Glomerular visceral epithelial cell (primary cell): ENCODE data around the gene TEX22.
"Not testable (repeated sequence)": the region's sequence is repeated elsewhere in the genome, so short reads cannot be mapped to it uniquely, and the experiment has no call there.

Source experiments
- DNase-seq: peaks from one replicate; pipeline ENCODE4 v3.0.0-alpha.2; 2016; ENCODE audit errors: extremely low spot score

Gene TEX22, protein sequence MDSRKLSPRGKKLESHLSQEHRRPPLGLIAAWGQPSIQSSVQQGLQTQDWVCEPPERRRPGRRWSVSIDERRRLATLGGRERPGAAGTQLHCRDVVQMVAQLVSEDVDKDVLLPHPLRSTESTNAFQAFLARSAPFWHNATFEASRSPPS

DNA sequence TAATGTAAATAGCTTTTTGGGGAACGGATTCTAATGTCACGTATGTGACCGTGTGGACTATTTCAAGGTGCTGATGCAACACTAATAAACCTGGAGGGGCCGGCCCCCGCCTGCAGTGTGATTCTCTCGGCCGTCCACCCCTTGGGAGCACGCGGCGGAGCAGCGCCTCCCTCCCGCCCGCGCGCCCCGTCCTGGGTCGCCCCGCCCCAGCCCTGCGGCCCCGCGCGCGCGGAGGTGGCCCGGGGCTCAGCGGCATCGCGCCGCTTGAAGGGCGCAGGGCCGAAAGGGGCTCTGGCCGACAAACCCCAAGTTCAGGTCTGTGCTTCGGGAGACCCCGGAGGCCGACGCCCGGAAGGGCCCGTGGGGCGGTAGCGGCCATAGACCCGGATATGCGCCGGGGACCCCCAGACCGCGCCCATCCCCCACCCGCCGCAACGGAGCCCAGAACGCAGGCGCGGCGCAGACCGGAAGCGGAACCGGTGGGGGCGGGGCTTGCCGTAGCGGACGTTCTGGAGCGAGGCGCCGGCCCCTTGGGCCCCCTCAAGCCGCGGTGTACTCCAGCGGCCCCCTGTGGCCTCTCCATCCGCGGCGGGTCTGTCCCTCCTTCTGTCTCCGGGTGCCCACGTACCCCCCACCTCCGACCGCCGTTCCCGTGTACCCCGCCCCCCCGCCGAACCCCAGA, at the start of gene TEX22:
Gene TEX22, plus strand, starts transcription at position 495 of the 682 bp plus-strand sequence. CDS start 803 bp downstream, outside the sequence.
- DNase-seq = peak; percentile 83

DNA sequence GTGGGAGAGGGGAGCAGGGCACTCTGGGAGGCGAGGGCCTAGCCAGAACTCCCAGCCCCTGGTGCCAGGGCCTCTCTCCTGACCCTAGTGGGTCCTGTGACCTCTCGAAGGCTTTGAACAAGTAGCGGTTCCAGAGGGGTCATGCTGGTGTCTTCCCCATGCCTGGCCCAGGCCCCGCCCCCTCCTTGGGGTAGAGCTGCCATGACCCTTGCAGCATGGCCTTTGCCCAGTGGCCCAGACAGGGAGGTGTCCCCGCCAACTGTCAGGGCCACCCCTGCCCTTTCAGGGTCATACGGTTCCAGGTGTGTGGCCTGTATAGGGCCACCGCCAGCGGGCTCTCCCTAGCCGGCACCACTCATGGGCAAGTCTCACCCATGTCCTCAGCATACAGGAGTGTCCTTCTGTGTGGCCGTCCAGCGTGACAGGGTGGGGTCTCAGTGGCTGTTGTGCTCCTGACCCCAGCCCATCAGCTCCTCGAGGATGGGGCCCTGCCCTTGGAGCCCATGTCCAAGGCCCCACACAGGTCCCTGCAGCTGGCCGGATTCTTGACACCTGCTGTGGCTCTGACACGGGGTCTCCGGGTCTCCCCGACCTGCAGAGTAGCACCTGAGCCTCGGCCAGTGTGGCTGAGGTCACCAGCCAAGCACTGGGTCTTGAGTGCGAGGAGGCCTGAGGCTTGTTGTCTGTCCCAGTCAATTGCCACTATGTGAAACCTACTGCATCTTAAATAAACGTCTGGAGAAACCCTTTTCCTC, 49.2 kb upstream of the TEX22 start:
- DNase-seq = no peak

- no peak for DNase-seq
These were observed 48.3 kb upstream of the TEX22 start for GRCh38 chr14:105349992-105350391.

- DNase-seq = no peak
These were observed 47.7 kb upstream of the TEX22 start for GRCh38 chr14:105350450-105351244.

DNA sequence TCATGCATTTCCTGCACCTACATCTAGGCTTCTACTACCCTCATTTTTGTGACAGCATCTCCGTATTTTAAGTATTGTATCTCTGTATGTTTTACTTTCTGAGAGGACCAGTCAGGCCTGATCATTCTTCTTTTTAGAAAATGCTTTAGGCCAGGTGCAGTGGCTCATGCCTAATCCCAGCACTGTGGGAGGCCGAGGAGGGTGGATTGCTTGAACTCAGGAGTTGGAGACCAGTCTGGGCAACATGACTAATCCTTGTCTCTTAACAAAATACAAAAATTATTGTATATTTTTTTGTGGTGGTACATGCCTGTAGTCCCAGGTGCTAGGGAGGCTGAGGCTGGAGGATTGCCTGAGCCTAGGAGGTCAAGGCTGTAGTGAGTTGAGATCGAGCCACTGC, 46.9 kb upstream of the TEX22 start:
- no peak for DNase-seq

DNA sequence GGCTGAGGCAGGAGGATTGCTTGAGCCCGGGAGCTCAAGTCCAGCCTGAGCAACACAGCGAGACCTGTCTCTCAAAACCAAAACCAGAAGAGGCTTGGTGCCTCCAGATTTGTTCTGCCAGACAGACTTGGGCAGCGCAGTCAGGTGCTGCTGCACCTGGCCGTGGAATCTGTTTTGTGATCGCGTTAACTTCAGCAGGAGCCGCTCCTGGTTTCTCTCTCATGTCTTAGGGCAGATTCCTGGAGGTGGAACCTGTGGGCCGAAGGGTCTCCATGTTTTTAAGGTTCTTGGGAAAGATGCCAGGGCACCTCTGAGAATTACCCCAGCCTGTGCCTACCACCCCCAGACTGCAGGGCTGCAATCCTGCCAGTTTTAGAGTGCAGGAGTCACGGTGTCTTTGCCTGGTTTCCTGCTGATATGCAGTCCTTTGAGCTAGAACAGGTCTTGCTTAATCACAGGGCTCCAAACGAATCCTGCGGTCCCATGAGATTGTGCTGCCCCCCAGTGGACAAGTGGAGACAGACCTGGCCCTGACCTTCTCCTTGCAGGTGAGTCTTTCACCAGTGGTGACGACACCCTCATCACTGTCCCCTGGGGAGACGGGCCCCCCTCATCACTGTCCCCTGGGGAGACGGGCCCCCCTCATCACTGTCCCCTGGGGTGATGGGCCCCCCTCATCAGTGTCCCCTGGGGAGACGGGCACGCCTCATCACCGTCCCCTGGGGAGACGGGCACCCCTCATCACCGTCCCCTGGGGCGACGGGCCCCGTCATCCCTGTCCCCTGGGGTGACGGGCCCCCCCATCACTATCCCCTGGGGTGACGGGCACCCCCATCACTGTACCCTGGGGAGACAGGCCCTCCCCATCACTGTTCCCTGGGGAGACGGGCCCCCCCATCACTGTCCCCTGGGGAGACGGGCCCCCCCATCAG, 46.2 kb upstream of the TEX22 start:
- peak; percentile 89 for DNase-seq

GRCh38 chr14:105353136-105353535, 45.2 kb upstream of the TEX22 start:
- DNase-seq = no peak

GRCh38 chr14:105354541-105354940, 43.8 kb upstream of the TEX22 start:
- DNase-seq = no peak

DNA sequence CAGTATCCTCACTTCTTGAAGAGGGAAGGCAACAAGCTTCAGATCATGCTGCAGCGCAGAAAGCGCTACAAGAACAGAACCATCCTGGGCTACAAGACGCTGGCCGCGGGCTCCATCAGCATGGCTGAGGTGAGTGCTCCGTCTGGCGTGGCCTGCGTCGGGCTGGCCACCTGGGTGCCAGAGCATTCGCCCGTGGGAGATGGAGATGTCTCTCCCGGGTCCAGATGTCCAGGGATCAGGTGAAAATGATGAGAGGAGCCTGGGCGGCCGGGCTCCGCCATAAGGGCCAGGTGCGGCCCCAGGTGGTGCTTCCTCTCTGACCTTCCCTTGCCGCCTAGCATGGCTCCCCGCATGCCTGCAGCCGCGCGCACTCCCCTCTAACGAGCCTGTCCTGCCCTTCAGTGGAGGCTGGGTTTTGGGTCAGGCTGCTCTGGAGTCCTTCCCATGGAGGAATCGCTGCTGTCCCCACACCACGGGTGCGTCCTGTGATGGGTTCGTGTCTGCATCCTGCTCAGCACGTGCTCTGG, 43.2 kb upstream of the TEX22 start:
- DNase-seq = no peak

- no peak for DNase-seq
These were observed 42.3 kb upstream of the TEX22 start for GRCh38 chr14:105355850-105356604.

- DNase-seq = no peak
These were observed 41.4 kb upstream of the TEX22 start for GRCh38 chr14:105356927-105357326.

- DNase-seq = no peak
These were observed 40.7 kb upstream of the TEX22 start for GRCh38 chr14:105357626-105358025.

DNA sequence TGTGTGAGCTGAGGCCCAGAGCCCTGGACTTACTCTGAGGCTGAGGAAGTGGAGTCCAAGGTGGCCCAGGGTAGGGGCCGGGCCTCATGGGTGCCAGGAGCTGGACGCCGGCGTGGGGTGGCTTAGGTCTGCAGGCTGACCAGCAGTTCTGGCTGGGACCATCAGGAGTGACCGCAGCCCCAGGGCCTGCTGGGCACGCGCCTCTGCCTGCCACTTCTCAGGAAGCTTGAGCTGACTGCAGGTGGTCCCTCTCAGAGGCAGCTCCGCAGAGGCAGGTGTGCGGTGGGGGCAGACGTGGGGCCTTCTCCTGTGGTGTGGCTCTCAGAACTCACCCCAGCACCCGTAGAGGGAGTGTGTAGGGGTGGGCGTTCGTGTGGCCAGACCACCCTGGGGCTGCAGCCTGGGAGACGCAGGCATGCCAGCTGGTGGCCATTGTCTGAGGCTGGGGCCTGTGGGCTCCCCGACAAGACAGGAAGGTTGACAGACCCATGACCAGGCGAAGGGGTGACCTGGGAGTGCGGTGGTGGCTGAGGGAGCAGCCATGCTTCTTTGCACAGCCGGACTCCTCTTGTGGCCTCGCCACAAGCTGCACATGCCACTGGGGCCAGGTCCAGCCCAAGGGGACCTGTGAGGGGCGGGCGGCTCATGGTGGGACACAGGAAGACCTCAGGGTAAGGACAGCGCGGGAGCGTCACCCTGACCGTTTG, 40.0 kb upstream of the TEX22 start:
- no peak for DNase-seq

DNA sequence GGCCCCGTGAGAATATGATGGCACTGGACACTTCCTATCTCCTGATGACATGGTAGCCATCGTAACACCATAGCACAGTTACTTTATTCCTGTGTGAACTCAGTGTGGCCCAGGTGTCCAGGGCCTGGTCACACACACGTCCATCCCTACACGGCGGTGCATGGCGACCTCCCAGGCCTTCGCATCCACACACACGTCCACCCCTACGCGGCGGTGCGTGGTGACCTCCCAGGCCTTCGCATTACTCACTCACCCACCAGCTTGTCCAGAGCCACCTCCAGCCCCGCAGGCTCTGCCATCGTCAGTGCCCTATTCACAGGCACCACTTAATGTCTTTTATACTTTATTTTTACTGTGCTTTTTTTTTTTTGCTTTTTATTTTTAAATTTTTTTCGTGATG, 39.4 kb upstream of the TEX22 start:
- no peak for DNase-seq

DNA sequence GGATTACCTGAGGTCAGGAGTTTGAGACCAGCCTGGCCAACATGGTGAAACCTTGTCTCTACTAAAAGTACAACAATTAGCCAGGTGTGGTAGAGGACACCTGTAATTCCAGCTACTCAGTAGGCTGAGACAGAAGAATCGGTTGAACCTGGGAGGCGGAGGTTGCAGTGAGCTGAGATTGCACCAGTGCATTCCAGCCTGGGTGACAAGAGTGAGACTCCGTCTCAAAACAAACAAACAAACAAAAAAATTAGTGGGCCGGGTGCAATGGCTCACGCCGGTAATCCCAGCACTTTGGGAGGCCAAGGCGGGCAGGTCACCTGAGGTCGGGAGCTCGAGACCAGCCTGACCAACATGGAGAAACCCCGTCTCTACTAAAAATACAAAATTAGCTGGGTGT, 36.9 kb upstream of the TEX22 start:
- DNase-seq = not testable (repeated sequence)

DNA sequence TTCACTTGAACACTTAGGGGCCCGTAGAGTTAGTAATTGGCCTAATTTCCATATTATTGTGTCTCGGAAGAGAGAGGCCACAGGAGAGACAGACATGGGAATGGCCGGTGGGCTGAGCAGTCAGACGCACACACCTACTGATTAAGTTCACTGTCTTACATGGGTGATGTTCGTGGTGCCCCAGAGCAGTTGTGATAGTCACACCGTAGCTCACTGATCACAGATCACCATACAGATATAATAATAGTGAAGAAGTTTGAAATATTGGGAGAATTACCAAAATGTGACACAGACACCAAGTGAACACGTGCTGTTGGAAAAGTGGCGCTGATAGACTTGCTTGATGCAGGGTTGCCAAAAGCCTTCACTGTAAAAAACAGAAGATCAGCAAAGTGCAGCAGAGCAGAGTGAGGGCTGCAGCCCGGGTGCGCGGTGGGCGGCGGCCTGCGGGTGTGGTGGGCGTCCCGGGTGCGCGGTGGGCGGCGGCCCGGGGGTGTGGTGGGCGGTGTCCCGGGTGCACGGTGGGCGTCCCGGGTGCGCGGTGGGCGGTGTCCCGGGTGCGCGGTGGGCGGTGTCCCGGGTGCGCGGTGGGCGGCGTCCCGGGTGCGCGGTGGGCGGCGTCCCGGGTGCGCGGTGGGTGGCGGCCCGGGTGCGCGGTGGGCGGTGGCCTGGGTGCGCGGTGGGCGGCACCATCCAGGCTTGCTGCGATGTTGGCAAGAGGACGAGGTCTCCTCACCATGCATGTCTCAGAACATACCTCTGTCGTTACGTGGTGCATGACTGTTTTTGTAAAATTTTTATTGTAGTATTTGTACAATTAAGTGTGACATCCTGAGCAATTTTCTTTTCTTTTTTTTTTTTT, 34.3 kb upstream of the TEX22 start:
- DNase-seq = no peak

DNA sequence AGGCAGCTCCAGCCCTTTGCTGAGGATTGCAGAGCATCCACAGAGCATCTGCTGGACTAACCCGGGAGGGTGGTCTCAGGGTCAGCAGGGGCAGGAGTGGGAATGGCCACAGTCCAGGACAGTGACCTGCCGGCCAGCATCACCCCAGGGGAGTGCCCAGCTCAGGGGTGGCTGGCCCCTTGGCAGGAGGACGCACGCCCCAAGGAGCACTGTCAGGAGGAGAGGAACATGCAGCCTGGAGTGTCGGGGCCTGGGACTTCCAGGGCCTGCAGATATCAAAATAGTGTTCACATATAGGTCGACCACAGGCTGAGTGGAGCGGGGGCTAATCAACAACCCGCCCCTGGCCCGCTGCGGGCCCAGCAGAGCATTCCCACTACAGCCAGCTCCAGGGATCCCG, 33.2 kb upstream of the TEX22 start:
- no peak for DNase-seq

DNA sequence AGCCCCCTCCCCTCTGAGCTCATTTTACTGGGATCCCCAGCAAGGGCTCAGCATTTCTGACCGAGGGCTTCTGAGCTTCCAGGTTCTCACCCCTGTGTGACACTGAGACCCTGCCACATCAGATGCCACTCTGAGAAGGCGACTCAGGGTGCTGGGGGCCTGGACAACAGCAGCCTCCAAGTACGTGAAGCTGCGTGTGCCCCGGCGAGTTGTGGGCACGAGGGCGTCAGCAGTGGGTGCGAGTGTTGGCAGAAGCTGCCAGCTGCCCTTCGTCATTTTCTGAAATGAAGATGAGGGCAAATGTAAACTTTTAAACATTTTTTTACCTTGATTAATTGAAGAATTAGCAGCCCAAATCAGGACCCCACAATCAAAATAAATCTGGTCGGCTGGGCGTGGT, 32.7 kb upstream of the TEX22 start:
- no peak for DNase-seq
